ENCODE data around the gene ARHGAP26.
"Not testable (repeated sequence)": the region's sequence is repeated elsewhere in the genome, so short reads cannot be mapped to it uniquely, and the experiment has no call there.

Gene ARHGAP26

DNA sequence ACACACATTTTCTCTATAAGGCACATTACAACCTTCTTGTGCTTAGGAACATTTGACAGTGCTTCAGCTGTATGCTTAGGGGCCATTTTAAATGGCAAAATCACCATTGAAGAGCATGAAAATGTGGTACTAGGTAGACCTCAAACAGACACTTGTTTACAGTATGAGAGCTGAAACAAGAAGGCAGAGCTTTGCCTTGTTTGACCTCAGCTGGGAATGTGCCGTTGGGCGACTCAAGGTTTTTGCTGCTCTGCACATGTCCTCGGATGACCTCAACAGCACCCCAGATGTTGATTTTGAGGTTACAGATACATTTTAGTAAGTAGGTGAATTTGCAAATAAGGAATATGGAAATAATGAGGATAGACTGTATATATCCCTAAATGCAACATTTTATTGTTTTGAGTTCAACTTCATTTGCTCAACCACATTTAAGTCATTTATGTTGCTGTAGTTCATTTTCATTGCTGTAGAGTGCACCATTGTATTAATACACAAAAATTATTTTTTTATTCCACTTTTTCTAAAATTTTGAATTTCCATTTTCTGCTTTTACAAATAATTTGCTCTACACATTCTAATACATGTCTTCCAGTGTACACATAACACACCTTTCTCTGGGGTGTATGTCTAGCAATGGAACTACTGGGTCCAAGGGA, 426.6 kb downstream of the ARHGAP26 start:
- no peak for DNase-seq (ENCODE audit: low read depth in 2 of 2, low spot score in 1 of 2)

DNA sequence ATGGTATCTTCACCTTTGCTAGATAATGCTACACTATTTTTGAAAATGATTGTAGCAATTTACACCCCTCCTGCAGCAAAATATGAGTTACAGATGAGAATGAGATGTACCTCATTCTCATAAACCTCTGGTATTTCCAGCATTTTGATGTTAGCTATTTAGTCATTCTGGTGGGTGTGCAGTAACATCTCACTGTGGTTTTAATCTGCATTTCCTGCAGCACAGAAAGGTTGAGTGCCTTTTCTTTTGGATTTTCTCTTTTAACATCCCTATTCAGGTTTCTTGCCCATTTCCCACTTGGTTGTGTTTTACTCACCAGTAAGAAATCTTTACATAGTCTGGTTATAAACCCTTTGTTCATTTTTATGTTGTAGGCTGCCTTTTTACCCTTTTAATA, 427.1 kb downstream of the ARHGAP26 start:
- no peak for DNase-seq (ENCODE audit: low read depth in 2 of 2, low spot score in 1 of 2)

DNA sequence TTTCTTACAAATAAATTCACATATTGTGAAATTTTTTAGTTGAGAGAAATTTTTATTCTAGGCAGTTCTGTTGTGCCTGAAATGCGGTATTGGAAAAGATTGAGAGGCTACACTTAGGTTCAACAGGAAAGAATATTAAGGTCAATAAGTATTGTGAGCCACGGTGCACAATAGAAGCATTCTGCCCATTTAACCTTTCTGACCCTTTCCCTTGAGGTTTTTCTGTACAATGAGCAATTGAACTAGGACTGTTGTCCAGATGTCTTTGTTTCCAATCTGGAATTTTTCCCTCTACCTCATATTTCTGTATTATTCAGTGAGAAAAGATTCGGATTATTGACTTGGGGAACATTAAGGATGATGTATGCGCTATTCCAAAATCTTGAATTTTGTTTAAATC, 428.2 kb downstream of the ARHGAP26 start:
- DNase-seq (ENCODE audit: low read depth in 2 of 2, low spot score in 1 of 2) = no peak

DNA sequence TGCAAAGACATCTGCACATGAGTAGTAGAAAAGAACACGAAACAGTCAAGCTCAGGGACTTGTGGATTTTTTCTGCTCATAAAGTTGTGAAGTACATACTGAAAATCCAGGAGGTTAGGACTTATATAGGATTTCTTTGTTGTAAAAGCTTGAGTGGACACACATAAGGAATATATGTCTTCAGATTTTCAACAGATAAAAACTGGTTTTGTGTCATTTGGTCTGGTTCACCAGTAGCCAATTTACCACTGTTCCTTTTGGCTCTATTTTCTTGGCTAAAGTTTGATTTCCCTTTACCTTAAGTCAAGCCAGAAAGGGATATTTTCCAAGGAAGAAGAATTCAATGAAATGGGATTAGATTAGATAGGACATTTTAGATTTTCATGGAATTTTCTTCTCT, 429.0 kb downstream of the ARHGAP26 start:
- no peak for DNase-seq (ENCODE audit: low read depth in 2 of 2, low spot score in 1 of 2)

DNA sequence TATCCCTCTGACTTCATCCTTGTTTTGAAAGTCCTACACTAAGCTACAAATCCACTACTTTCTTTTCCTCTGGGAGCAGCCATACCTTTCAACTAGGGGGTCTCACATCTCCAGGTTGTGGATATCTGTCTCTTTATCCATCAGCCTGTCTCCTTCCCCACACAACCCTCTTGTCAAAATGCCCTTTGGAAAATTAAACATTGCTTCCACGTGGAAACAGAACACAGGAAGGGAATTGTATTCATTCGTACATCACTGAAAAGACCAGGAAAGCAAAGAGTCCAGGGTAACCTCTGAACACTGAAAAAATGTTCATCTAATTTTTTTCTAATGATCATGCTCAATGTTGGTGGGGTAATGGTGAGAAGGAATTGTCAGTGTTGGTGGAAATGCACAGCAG, 429.7 kb downstream of the ARHGAP26 start:
- DNase-seq (ENCODE audit: low read depth in 2 of 2, low spot score in 1 of 2) = no peak

DNA sequence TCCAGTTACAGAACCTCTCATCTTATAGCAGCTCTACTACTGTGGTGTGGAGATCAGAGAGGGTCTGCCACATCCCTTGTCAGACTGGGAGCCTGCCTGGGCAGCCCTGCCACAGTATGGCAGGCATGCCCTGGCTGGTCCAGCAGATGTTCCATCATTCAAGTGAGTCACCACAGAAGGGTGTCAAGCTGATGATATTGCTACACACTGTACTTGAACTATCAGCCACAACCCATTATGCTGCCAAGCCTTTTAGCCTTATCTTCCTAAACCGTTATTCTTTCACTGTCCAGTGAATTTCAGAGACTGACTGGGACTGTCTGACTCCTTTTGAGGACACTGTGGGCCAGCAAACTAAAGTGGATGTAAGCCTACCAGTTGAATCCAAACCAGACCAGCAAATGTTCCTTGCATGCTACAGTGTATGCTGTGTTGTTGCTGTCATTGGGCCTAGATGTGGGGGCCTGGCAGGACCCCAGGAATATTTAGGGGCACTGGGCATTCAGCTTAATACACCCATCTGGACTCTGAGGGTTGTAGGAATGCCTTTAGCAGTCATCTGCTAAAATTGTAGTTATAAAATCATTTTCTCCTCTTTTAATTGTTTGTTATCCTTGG, 430.7 kb downstream of the ARHGAP26 start:
- no peak for DNase-seq (ENCODE audit: low read depth in 2 of 2, low spot score in 1 of 2)

DNA sequence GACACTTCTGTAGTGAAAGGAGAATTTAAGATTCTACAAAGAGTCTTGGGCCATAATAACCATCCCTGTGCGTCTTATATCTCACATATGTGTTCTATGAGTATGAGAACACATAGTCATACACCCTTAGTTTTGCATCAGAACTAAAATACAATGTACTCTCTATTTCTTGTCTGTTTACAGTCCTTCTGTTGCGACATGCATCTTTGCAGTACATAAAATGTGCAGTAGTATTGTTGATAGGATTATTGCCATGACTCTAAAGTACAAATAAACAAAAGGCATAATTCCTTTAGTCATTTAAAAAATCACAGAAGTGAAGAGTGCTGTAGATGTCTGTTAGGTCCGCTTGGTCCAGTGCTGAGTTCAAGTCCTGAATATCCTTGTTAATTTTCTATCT, 431.4 kb downstream of the ARHGAP26 start:
- no peak for DNase-seq (ENCODE audit: low read depth in 2 of 2, low spot score in 1 of 2)

DNA sequence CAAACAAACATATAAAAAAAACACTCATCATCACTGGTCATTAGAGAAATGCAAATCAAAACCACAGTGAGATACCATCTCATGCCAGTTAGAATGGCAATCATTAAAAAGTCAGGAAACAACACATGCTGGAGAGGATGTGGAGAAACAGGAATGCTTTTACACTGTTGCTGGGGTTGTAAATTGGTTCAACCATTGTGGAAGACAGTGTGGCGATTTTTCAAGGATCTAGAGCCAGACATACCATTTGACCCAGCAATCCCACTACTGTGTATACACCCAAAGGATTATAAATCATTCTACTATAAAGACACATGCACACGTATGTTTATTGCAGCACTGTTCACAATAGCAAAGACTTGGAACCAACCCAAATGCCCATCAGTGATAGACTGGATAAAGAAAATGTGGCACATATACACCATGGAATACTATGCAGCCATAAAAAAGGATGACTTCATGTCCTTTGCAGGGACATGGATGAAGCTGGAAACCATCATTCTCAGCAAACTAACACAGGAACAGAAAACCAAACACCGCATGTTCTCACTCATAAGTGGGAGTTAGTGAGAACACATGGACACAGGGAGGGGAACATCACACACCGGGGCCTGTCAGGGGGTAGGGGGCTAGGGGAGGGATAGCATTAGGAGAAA, 433.3 kb downstream of the ARHGAP26 start:
- not testable (repeated sequence) for DNase-seq (ENCODE audit: low read depth in 2 of 2, low spot score in 1 of 2)

DNA sequence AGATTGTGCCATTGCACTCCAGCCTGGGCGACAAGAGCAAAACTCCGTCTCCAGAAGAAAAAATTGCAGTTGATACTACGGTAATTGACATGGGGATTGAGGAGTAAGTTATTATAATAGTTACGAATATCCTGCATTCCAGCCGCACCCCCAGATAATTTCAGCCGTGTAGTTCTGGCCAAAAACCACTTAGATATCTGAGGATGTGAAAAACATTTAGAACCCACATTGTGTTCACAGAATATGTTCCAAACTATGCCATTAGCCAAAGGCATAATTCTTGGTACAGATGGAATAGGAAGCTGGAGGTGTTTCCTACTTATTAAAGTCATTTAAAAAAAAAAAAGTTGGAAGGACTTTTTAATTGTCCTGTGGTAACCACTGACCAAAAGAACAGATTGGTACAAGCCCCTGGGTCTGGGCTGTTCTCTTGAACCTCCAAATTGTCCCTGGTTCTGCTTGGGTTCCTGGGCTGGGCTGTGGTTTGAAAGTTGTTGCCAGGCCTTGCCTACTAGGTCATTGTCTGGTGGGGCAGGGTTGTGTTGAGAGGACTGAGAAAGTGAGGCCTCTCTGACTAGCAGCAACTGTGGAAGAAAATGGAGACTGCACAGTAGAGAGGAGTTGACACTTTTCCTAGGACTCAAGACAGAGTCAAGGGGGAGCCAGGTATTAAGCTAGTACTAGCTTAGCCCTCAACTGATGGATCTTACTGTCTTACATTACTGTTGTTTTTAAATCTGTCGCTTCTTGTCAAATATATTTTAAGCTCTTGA, 434.5 kb downstream of the ARHGAP26 start:
- DNase-seq (ENCODE audit: low read depth in 2 of 2, low spot score in 1 of 2) = no peak

DNA sequence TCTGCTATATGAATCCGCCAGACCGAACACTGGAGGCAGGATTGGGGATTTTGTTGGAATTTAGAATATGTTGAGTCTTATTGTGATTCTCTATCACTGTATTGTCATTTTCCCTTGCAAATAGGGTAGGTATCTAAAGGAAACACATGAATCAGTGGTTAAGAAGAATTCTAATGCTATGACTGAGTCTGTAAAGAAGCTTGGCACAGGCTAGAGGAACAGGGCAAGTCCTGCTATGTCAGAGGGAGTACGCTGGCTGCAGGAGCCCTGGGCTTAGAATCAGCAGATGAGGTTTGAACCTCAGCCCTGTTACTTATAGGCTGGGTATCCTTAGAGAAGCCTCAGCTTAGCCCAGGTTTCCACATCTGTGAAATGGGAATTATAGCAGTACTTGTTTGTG, 435.2 kb downstream of the ARHGAP26 start:
- DNase-seq (ENCODE audit: low read depth in 2 of 2, low spot score in 1 of 2) = no peak

DNA sequence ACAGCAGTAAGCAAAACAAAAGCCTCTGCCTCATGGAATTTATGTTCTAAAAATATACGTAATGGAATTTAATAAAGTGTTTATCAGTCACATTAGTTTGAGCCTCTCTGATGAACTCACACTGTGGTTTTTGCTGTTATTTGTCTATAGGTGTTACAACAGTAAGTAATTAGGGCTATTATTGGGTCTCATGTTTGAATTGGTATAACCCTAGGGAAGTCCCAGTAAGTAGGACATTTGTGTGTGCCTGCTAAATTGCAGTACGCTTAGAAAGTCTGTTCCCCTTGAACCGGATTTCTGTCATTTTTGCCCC, 435.7 kb downstream of the ARHGAP26 start:
- DNase-seq (ENCODE audit: low read depth in 2 of 2, low spot score in 1 of 2) = no peak

DNA sequence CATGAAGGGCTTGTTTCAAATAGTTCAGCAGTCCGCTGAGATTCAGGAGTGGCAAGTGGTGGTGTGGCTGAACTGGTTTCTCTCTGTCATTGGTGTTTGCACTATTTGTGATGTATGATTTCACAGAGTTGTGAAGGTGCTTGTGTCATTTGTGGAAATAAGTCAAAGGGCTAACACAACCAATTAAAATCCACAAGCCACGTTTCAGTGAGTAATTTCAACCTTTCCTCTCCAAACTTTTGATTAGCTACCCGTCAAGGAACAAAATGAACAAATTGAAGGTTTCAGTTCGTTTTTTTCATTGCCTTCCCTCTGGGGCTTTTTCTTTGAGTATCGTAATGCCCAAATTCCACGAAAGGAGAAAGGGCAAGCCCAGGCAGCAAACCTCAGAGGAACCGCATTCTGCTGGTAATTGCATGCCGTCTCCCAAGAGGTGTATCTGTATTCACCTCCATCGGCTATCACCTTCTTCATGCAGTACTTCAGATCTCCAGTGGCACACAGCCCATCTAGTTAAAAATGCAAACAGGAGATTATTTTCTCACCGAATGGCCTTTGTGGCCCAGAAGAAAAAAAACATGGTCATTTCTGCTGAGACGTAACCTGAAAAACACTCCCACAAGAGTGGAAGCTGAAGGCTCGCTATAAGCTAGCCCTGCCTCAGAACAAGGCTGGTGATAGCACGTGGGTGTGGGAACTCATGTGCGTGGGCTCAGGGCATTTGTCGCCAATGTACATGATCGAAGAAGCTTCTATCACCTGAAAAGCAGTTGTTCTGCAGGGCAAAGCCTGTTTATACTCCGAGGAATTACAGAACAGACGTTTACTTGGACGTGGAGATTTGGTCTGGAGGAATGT, 436.2 kb downstream of the ARHGAP26 start:
- DNase-seq (ENCODE audit: low read depth in 2 of 2, low spot score in 1 of 2) = no peak

DNA sequence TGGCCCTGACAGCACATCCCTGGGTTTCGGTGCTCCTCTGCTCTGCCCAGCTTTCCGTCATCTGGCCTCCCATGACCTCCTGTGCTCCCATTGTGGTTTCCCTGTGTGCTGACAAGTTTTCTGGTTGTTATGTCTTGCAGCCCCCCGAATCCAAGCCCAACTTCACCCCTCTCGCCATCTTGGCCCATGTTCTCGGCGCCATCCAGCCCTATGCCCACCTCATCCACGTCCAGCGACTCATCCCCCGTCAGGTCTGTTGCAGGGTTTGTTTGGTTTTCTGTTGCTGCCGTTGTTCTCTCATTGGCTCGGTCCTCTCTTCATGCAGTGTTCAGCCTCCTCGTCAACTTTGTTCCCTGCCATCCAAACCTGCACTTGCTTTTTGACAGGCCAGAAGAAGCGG, 436.9 kb downstream of the ARHGAP26 start:
- DNase-seq (ENCODE audit: low read depth in 2 of 2, low spot score in 1 of 2) = no peak

DNA sequence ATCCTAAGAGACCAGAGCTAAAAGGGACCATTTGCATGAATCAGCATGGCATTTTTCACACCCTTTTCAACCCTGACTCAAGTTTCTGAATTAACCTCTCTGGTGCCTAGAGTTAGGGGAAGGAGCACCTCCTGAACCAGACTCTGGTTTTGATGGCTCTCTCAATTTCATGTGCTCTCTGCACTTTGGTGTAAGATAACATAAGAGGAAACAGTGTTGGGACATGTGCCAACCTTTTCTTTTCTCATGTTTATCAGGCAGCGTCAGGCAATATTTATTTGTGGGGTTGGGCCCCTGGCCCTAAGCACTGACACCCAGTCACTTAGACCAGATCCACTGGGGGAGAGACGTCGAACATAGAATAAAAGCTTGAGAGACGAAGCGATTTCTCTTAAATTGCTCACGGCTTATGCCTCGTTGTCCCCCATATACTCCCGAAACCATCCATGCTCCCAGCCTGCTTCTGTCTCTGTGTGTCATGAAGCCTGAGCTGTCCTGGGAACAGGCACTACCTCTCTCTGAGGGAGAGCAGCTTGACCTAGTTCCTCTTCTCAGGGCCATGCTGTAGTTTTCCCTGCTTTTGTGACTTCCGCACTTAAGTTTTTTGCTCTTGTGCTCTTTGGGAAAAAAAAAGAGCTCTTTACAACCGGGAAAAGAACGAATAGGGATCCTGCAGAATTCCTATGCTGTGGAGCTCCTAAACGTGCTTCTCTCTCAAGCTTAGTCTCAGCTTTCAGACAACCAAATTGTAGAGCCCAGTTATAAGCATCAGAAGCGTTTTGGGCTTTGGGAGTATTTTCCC, 437.6 kb downstream of the ARHGAP26 start:
- no peak for DNase-seq (ENCODE audit: low read depth in 2 of 2, low spot score in 1 of 2)

DNA sequence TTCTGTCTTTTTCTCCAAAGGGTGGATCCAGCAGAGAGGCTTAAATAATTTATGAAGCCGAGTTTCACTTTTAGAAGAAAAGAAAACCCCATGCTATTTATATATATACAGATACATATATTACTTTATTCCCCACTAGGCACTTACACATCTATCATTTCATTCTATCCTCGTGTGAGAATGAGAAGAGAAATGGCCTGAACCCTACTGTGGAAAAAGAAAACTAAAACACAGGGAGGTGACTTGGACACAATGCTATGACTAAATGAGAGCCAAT, 438.1 kb downstream of the ARHGAP26 start:
- no peak for DNase-seq (ENCODE audit: low read depth in 2 of 2, low spot score in 1 of 2)

DNA sequence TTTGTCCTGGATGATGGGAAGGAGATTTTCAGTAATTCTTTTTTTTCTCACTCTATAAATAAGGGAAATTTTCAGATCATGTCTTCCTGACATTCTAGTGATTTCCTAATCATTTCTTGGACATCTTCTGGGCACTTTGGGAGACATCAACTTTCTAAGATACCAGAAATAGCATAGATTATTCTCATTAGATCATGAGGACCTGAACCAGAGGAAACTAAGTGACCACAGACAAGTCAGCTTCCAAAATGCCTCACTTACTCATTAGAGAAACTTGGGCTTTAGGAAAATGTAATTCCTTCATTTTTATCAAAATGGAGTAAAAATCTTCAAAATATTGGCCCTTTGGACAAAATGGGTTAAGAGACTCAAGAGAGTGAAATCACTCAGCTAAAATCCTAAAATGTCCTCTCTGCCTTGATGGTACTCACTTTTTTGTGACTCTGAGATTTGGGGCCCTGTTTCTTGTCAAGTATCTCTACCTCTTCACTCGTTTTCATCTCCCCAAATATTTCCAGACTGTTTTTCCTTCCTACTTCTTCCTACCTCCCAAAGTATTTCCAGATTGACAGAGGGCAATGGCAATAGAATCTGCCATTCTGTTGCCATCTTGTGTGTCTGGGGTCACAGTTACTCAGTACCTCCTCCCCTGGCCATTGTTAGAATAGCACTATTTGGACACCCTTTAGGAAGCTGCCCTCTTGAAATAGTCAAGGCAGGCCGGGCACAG, 438.8 kb downstream of the ARHGAP26 start:
- no peak for DNase-seq (ENCODE audit: low read depth in 2 of 2, low spot score in 1 of 2)

DNA sequence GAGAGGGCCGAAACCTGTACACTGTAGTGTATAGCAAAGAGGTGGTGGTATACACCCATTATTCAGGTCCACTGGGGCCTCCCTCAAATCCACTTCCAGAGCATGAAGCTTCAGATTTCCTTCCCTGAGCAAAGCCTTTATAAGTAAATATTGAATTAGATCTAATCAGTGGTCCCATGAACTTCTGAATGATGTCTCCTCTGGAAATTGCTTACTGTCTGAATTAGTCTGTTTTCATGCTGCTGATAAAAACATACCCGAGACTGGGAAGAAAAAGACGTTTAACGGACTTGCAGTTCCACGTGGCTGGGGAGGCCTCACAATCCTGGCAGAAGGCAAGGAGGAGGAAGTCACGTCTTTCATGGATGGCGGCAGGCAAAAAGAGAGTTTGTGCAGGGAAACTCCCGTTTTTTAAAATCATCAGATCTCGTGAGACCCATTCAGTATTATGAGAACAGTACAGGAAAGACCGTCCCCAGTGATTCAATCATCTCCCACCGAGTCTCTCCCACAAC, 439.8 kb downstream of the ARHGAP26 start:
- DNase-seq (ENCODE audit: low read depth in 2 of 2, low spot score in 1 of 2) = no peak

DNA sequence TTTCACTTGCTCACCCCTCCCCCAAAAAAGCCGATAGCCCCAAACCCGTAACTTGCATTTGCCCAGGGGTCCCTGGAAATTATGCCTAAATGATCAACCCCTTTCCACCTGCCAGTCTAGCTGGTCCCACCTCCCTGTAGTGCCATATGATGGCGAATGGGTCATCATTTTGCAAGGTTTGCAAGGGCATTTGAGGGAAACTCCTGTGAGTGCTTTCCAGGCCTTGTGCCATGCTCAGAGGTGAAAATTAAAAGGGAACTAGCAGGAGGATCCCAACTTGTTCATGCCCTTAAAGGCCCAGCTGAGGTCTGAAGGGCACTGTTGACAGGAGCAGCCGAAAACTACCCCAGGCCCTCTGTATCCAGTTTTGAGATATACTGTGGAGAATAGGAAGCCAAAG, 440.4 kb downstream of the ARHGAP26 start:
- DNase-seq (ENCODE audit: low read depth in 2 of 2, low spot score in 1 of 2) = no peak

DNA sequence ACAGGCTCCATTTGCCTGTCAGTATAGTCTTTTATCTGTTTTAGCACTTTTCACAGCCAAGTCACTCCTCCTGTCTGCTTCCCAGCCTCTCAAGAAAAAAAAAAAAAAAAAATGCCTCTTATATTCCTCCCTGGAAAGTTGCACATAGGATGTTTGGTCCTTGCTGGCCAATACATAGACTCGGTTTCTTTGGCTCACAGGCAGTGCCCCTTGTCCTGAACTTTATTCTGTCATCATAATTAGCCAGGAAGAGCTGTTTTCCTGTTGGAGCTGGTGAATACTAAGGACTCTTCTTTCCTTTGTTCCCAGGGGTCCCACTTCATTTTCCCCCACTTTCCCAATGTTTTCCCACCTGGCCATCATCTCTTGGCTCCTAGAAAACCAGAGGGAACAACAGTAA, 442.1 kb downstream of the ARHGAP26 start:
- no peak for DNase-seq (ENCODE audit: low read depth in 2 of 2, low spot score in 1 of 2)
